Endothelial cell of umbilical vein (primary cell): ENCODE results near the gene ITGA1. TPM values are rescaled to one million over a fixed set of nuclear protein-coding genes. Genes with fewer than 3 reads are reported as not detected.

Experiments used
- BruUV-seq: library from RNA; stranded (reverse); fragments of 400-500 nt; replicated peaks from 2 replicates; lab custom pipeline; 2021; lab: Mats Ljungman, UMichigan
- CTCF ChIA-PET: fragments of 300-600, 350-600 bp; sonication (Branson Sonifier 250); formaldehyde crosslinking; loops from one replicate; lab custom pipeline; 2021; ENCODE audit warnings: antibody characterized with exemption, inconsistent platforms; lab: Charles Lee
- POLR2A ChIA-PET: fragments of 300-600, 350-600 bp; sonication (Branson Sonifier 250); formaldehyde crosslinking; loops from one replicate; lab custom pipeline; 2021; ENCODE audit warnings: antibody characterized with exemption, inconsistent platforms; lab: Charles Lee
- DNase-seq: peaks from one replicate; pipeline ENCODE4 v3.0.0-alpha.2; 2011; ENCODE audit warnings: low read depth, low spot score
- FAIRE-seq: peaks from 2 replicates; lab custom pipeline; 2011; peaks lifted over from hg19 to GRCh38; lab: Jason Lieb, UNC
- H2AFZ ChIP-seq: 2 replicates; pipeline ENCODE4 v1.6.0; 2012; ENCODE audit warnings: low read depth, low read length, control low read depth, inconsistent platforms
- H3K27ac ChIP-seq: 2 replicates; pipeline ENCODE4 v1.5.1; 2011; ENCODE audit warnings: low read depth, mild to moderate bottlenecking, control low read depth, low read length, moderate library complexity; ENCODE audit not compliant: insufficient read depth
- H3K27me3 ChIP-seq, 2 experiments: 2 replicates each; pipeline versions ENCODE4 v1.6.0 to v1.6.1; 2011; ENCODE audit warnings: low read length in 2 of 2, mixed read lengths in 1 of 2; ENCODE audit not compliant: control insufficient read depth in 2 of 2, insufficient read depth in 2 of 2
- H3K36me3 ChIP-seq, 2 experiments: 2 replicates in 1 of 2; 3 replicates in 1 of 2; pipeline ENCODE4 v1.5.1; 2011; ENCODE audit warnings: low read length in 2 of 2, mild to moderate bottlenecking in 1 of 2, moderate library complexity in 1 of 2; ENCODE audit not compliant: control insufficient read depth in 2 of 2, insufficient read depth in 2 of 2; ENCODE audit errors: extremely low read depth in 1 of 2
- H3K4me1 ChIP-seq: 3 replicates; pipeline ENCODE4 v1.5.1; 2011; ENCODE audit warnings: mild to moderate bottlenecking, low read length; ENCODE audit not compliant: control insufficient read depth, insufficient read depth; ENCODE audit errors: extremely low read depth
- H3K4me2 ChIP-seq: 2 replicates; pipeline ENCODE4 v1.6.1; 2011; ENCODE audit warnings: low read length, control low read depth, mixed read lengths; ENCODE audit not compliant: insufficient read depth
- H3K4me3 ChIP-seq, 3 experiments: fragments of 200-600 bp in 1 of 3; sonication (generic), shearing (Covaris generic) in 1 of 3; replicated peaks in 1 of 3; 2 replicates each; pipeline ENCODE4 v1.5.1; 2011 to 2016; ENCODE audit warnings: control low read depth in 3 of 3, low read length in 3 of 3, mild to moderate bottlenecking in 2 of 3, inconsistent platforms in 1 of 3, low read depth in 1 of 3, moderate library complexity in 1 of 3; ENCODE audit not compliant: insufficient read depth in 1 of 3
- H3K79me2 ChIP-seq: 2 replicates; pipeline ENCODE4 v1.6.0; 2012; ENCODE audit warnings: low read length, inconsistent platforms; ENCODE audit not compliant: control insufficient read depth, insufficient read depth
- H3K9ac ChIP-seq: replicated peaks from 2 replicates; pipeline ENCODE3; 2011; ENCODE audit warnings: low read length, control low read depth; ENCODE audit not compliant: insufficient read depth; ENCODE audit errors: extremely low read depth
- H3K9me1 ChIP-seq: replicated peaks from 3 replicates; pipeline ENCODE4 v1.6.0; 2011; ENCODE audit warnings: mild to moderate bottlenecking, low read length; ENCODE audit not compliant: control insufficient read depth, insufficient read depth; ENCODE audit errors: extremely low read depth
- H3K9me3 ChIP-seq: replicated peaks from 2 replicates; pipeline ENCODE4 v1.5.1; 2012; ENCODE audit warnings: low read length, inconsistent platforms; ENCODE audit not compliant: control insufficient read depth, insufficient read depth
- H4K20me1 ChIP-seq: replicated peaks from 2 replicates; pipeline ENCODE3; 2011; ENCODE audit warnings: mild to moderate bottlenecking, low read length; ENCODE audit not compliant: control insufficient read depth, insufficient read depth; ENCODE audit errors: extremely low read depth
- EZH2 ChIP-seq: IDR thresholded peaks from 2 replicates; pipeline ENCODE4 v1.6.1; 2012; ENCODE audit warnings: borderline replicate concordance, low read depth, mild to moderate bottlenecking, moderate library complexity, low read length, inconsistent platforms; ENCODE audit not compliant: severe bottlenecking
- FOS ChIP-seq: IDR thresholded peaks from 2 replicates; pipeline ENCODE4 v1.6.1; 2011; ENCODE audit warnings: mild to moderate bottlenecking, low read length, moderate library complexity, borderline replicate concordance; ENCODE audit not compliant: insufficient read depth
- GATA2 ChIP-seq: IDR thresholded peaks from 2 replicates; pipeline ENCODE4 v1.7.0; 2011; ENCODE audit warnings: low read depth, mild to moderate bottlenecking, moderate library complexity, mixed read lengths, low read length; ENCODE audit not compliant: insufficient read length, insufficient read depth
- JUN ChIP-seq: IDR thresholded peaks from 2 replicates; pipeline ENCODE4 v1.6.1; 2011; ENCODE audit warnings: borderline replicate concordance, low read depth; ENCODE audit not compliant: insufficient read length, insufficient read depth
- MYC ChIP-seq: IDR thresholded peaks from one replicate; pipeline ENCODE4 v1.6.1; 2011; ENCODE audit warnings: mild to moderate bottlenecking, low read depth, low read length
- POLR2A ChIP-seq: IDR thresholded peaks from 2 replicates; pipeline ENCODE4 v1.6.1; 2012; ENCODE audit warnings: low read depth, mild to moderate bottlenecking, control low read depth, low read length
- POLR2AphosphoS5 ChIP-seq: IDR thresholded peaks from 2 replicates; pipeline ENCODE4 v1.6.1; 2012; ENCODE audit warnings: low read depth, mild to moderate bottlenecking, control low read depth, low read length, moderate library complexity; ENCODE audit not compliant: insufficient read depth
- dilution Hi-C: fragments of 300-500 bp; cut with MboI; formaldehyde crosslinking; loops from one replicate; pipeline ENCODE4 v1.15.0; 2019; ENCODE audit warnings: low sequenced_read_pairs; ENCODE audit not compliant: extremely low pct_ligation_motif_present
- intact Hi-C: fragments of 100-400 bp; cut with micrococcal nuclease; formaldehyde crosslinking; loops from one replicate; pipeline ENCODE4 v1.10.0; 2022
- polyA plus RNA-seq, 4 experiments: library from polyadenylated mRNA; depleted of rRNA in 3 of 4; stranded (reverse) in 3 of 4; unstranded in 1 of 4; fragments of >200 nt; gene quantifications; 2 replicates each; pipeline versions ENCODE4 v1.2.1 to v1.2.3, GENCODE V29; 2011 to 2012; ENCODE audit warnings: missing spikeins in 1 of 4
- total RNA-seq: library from RNA; stranded (reverse); gene quantifications from 2 replicates; pipeline ENCODE4 v1.2.3, GENCODE V29; 2021
- TF ChIP-seq, protein P1 (sequence below): IDR thresholded peaks from 2 replicates; pipeline ENCODE4 v1.6.1; 2011; ENCODE audit not compliant: insufficient read depth, insufficient read length
- TF ChIP-seq, protein P2 (sequence below), 2 donors: IDR thresholded peaks; 1 replicate in 1 of 2; 2 replicates in 1 of 2; pipeline ENCODE4 v1.5.1; 2011; ENCODE audit warnings: low read length in 2 of 2, mild to moderate bottlenecking in 2 of 2, moderate library complexity in 2 of 2, control low read depth in 1 of 2, inconsistent platforms in 1 of 2, low read depth in 1 of 2; ENCODE audit not compliant: insufficient read depth in 1 of 2; ENCODE audit errors: extremely low read depth in 1 of 2

ITGA1 gene
- total and polyA plus RNA-seq, 2 donors (not counting 3 experiments of a cell fraction or from before 2014, with no cell fraction given), result 0.65 to 1.9 TPM

DNA sequence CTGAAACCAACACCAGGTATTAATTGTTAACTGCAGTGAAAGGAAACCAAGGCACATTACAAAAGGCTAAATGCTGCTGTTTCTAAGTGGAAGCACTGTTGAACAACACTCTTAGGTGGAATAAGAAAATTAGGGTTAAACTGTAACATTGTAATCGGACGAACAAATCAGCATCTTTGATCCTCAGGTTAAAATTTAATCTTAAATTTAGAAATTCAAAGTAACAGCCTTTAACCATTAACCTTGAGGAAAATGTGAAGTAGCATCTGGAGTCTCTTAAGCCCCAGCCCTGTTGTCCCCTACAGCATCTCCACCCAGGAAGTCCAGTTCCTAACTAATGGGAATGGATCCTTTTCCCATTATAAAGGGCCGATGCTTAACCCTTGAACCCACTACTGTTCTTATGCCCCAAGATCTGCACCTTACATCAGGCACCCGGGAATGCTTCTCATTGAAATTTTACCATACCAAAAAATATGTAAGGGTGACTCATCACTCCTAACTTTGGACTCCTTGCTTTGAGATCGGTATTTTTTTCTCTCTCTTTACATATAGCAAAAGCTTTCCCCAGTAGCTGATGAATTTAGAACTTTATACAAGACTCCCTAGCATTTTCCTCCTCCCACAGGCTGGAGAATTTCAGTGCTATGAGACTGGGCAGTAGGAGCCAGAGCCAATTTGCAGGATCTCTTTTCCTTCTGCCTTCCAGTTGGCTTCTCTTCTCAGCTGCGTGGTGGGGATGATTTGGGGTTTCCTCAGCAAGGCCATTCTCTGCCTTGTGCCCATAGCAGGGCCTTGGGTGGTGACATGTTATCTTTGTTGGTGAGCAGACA is 169.4 kb downstream of the ITGA1 start:
- FAIRE-seq, result no peak
- H3K27ac ChIP-seq, result no peak overlapping the region

DNA sequence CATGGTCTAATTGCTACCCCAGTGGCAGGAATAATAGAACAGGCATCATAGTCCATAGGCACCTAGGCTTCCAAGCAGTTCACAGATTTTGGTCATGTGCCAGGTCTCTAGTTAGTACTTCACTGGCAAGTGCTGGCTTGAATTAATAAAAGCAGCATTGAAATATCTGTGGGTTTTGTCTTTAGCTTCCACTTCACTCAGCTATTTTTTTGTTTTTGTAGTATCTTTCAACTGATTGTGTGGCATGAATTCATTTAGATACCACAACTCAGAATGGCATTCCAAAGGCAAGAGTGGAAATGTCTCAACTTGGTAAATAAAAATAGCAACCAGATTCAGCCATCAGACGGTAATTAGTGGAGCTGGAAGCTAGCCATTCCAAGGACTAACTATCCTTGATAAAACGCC is 173.6 kb downstream of the ITGA1 start:
- H3K9me3 ChIP-seq, result no peaks in the 10 kb centered on the region
- POLR2A ChIA-PET, result no interaction called here
- H3K79me2 ChIP-seq, result no peaks in the 10 kb centered on the region
- H3K4me3 ChIP-seq, result no peak overlapping the region
- FAIRE-seq (no peak), DNase-seq (no peak)
- H3K27me3 ChIP-seq, result no peaks in the 10 kb centered on the region
- no peak overlapping the region for H3K9ac ChIP-seq
- CTCF ChIA-PET, result interaction anchor here (2.4 kb wide), 1 partner anchor 12 kb away, joined by 13 read pairs; no protein-coding TSS in a partner anchor
- dilution Hi-C loops, result no loop called here
- no peaks in the 10 kb centered on the region for H3K4me1 ChIP-seq
- no peaks in the 10 kb centered on the region for H3K36me3 ChIP-seq
- BruUV-seq, result no TSS peak
- H3K9me1 ChIP-seq, result no peaks in the 10 kb centered on the region
- no peaks in the 10 kb centered on the region for H4K20me1 ChIP-seq
- TF ChIP-seq, protein P1, sequence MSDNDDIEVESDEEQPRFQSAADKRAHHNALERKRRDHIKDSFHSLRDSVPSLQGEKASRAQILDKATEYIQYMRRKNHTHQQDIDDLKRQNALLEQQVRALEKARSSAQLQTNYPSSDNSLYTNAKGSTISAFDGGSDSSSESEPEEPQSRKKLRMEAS, result no peak
- TF ChIP-seq FOS (no peak), JUN (no peak), EZH2 (no peak), MYC (no peak), GATA2 (no peak), POLR2A (no peak), POLR2AphosphoS5 (no peak)
- TF ChIP-seq, protein P2, sequence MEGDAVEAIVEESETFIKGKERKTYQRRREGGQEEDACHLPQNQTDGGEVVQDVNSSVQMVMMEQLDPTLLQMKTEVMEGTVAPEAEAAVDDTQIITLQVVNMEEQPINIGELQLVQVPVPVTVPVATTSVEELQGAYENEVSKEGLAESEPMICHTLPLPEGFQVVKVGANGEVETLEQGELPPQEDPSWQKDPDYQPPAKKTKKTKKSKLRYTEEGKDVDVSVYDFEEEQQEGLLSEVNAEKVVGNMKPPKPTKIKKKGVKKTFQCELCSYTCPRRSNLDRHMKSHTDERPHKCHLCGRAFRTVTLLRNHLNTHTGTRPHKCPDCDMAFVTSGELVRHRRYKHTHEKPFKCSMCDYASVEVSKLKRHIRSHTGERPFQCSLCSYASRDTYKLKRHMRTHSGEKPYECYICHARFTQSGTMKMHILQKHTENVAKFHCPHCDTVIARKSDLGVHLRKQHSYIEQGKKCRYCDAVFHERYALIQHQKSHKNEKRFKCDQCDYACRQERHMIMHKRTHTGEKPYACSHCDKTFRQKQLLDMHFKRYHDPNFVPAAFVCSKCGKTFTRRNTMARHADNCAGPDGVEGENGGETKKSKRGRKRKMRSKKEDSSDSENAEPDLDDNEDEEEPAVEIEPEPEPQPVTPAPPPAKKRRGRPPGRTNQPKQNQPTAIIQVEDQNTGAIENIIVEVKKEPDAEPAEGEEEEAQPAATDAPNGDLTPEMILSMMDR (IDR thresholded peaks at IDR 0.05; ENCODE audit: extremely low read depth in 1 of 2, insufficient read depth in 1 of 2, low read depth in 1 of 2, low read length in 2 of 2), result no peak
- intact Hi-C loops, result no loop called here
- H2AFZ ChIP-seq, result no peak overlapping the region
- no peak overlapping the region for H3K27ac ChIP-seq
- no peak overlapping the region for H3K4me2 ChIP-seq

More for the DNA sequence above, 169.4 kb downstream of the ITGA1 start:
- Histone ChIP-seq H3K36me3 (no peaks in the 10 kb centered on the region), H3K79me2 (no peaks in the 10 kb centered on the region), H3K4me1 (no peaks in the 10 kb centered on the region), H4K20me1 (no peaks in the 10 kb centered on the region), H2AFZ (no peak overlapping the region), H3K9ac (no peak overlapping the region), H3K9me1 (no peaks in the 10 kb centered on the region), H3K27me3 (no peaks in the 10 kb centered on the region), H3K9me3 (no peaks in the 10 kb centered on the region), H3K4me3 (no peak overlapping the region), H3K4me2 (no peak overlapping the region)
- intact Hi-C loops, result no loop called here
- no peak for DNase-seq
- dilution Hi-C loops, result no loop called here
- ChIA-PET POLR2A (no interaction called here), CTCF (interaction anchor here (0.5 to 1.8 kb wide), 3 partner anchors 9 to 962 kb away, joined by 3 to 4 read pairs (median 4); no protein-coding TSS in a partner anchor)
- TF ChIP-seq MYC, result no peak
- TF ChIP-seq JUN, result peak; percentile 17
- BruUV-seq, result no TSS peak
